ENCODE results near the gene RNF151. TPM values are rescaled to one million over a fixed set of nuclear protein-coding genes. Genes with fewer than 3 reads are reported as not detected.

RNF151 gene
- total RNA-seq, 1 experiment from 2014 or later: 0.28 TPM

DNA sequence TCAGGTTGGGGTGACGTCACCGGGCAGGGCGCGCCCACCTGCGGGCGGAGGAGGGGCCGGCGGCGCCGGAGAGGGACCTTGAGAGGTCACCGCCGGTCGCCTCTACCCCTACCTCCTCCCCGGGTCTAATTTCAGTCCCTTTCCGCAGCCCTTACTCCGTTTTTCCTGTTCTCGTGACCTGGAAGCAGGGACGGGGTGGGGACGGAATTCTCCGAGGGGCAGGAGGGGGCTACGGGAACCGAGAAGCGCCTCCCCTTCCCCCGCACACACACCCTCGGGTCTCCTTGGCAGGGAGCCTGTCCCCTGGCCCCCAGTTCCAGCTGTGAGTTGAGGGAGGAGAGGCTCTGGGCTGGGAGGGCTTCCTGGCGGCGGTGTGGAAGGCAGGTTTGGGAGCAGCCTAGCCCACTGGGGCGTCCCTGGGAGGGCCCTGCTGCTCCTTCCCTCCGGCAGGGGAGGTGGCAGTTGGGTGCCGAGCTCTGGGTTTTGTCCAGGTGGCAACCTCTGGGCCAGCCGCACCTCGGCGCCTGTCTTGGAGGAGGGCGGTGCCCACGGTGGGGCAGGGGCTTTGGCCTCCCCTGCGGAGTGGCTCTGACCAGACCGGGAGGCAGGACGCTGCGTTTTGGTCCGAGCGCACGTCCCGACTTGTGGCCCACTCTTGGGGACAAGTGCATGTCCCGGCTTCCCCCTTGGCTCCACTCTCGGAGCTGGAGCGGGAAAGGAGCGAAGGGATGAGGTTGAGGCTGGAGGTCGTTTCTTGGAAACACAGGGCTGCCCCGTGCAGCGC lies 23.9 kb downstream of the RNF151 start:
- no peak overlapping the region for H3K18ac ChIP-seq (ENCODE audit: insufficient read length, low read depth, low read length)
- H3K23ac ChIP-seq (ENCODE audit: insufficient read length, low read depth, low read length): no peak overlapping the region

More for the DNA sequence above, 23.9 kb downstream of the RNF151 start:
- Histone ChIP-seq H2BK15ac (ENCODE audit: low read depth, low read length) (no peak overlapping the region; the same call in 1 of the 2 replicates), H4K20me1 (ENCODE audit: control insufficient read depth, insufficient read depth, insufficient read length) (peaks cover under 1% of the 10 kb centered on the region), H4K5ac (ENCODE audit: insufficient read length, low read depth, low read length) (no peak overlapping the region), H3K14ac (ENCODE audit: insufficient read depth, low read length) (peak overlapping the region; percentile 70), H3K27ac (ENCODE audit: insufficient read length, low read depth, low read length) (no peak overlapping the region), H4K91ac (ENCODE audit: insufficient read length, low read depth, low read length) (no peak overlapping the region), H3K79me2 (ENCODE audit: insufficient read depth, low read length) (no peaks in the 10 kb centered on the region), H2BK20ac (ENCODE audit: low read depth, low read length, poor library complexity, severe bottlenecking) (no peak overlapping the region), H2BK5ac (ENCODE audit: insufficient read length, low read length) (no peak overlapping the region), H3K56ac (ENCODE audit: insufficient read length, low read depth, low read length) (no peak overlapping the region), H3K4ac (ENCODE audit: low read depth, low read length) (no peak overlapping the region), H2BK120ac (ENCODE audit: low read depth, low read length, poor library complexity, severe bottlenecking) (no peak overlapping the region), H2AK5ac (ENCODE audit: insufficient read length, low read length) (no peak overlapping the region), H3K27me3 (ENCODE audit: insufficient read depth, low read length) (peaks cover 15% of the 10 kb centered on the region; the same call in 1 of the 2 replicates), H3K79me1 (ENCODE audit: insufficient read depth, low read depth, low read length, poor library complexity, severe bottlenecking) (no peaks in the 10 kb centered on the region), H2AFZ (ENCODE audit: low read length) (no peak overlapping the region), H3K9ac (ENCODE audit: extremely low read depth, insufficient read length, low read length) (no peak overlapping the region), H3K4me1 (ENCODE audit: insufficient read depth, low read length) (no peaks in the 10 kb centered on the region; the same call in 1 of the 2 replicates), H4K8ac (replicated peaks; ENCODE audit: insufficient read length, low read depth, low read length) (no peak overlapping the region), H2BK12ac (ENCODE audit: insufficient read length, low read depth, low read length) (no peak overlapping the region), H3K23me2 (ENCODE audit: insufficient read length, low read depth, low read length, poor library complexity, severe bottlenecking) (peaks cover 18% of the 10 kb centered on the region), H3T11ph (ENCODE audit: low read length) (no peak overlapping the region), H3K4me2 (ENCODE audit: insufficient read depth, insufficient read length, low read length) (peak overlapping the region; percentile 53), H3K9me3 (ENCODE audit: control insufficient read depth, low read depth, low read length) (no peaks in the 10 kb centered on the region)
- Mint-ChIP-seq H3K36me3 (ENCODE audit: insufficient read depth in 1 of 3, low read depth in 3 of 3) (peaks cover 0 to 16% (median 14%) of the 10 kb centered on the region in 3 experiments; a peak in 6 of 7 replicates), H3K27me3 (ENCODE audit: low read depth) (peaks cover 42% of the 10 kb centered on the region), H3K4me3 (peak overlapping the region; percentile 66 to 84), H3K9me3 (no peaks in the 10 kb centered on the region; a peak in 1 of 5 replicates), H3K27ac (peak overlapping the region in 1 of 3 experiments; percentile 57; a peak in 1 of 7 replicates), H3K4me1 (peaks cover 16 to 20% of the 10 kb centered on the region in 2 experiments)
- DNase-seq: peak; percentile 86
- no CpG with 5 or more reads among the region's 50 CpGs for WGBS (ENCODE audit: extremely low coverage, insufficient read length, low lambda C conversion rate)
- TF ChIP-seq, protein P1, sequence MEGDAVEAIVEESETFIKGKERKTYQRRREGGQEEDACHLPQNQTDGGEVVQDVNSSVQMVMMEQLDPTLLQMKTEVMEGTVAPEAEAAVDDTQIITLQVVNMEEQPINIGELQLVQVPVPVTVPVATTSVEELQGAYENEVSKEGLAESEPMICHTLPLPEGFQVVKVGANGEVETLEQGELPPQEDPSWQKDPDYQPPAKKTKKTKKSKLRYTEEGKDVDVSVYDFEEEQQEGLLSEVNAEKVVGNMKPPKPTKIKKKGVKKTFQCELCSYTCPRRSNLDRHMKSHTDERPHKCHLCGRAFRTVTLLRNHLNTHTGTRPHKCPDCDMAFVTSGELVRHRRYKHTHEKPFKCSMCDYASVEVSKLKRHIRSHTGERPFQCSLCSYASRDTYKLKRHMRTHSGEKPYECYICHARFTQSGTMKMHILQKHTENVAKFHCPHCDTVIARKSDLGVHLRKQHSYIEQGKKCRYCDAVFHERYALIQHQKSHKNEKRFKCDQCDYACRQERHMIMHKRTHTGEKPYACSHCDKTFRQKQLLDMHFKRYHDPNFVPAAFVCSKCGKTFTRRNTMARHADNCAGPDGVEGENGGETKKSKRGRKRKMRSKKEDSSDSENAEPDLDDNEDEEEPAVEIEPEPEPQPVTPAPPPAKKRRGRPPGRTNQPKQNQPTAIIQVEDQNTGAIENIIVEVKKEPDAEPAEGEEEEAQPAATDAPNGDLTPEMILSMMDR (conservative IDR thresholded peaks at IDR 0.05): no peak

All from H9 (cell line).